Tibial nerve (tissue), 4 donors: ENCODE data around the gene ILF3.

Experiments used
- CTCF ChIP-seq, 5 experiments: fragments of 200-600 bp in 3 of 5; fragments of 450-650 bp in 2 of 5; sonication (generic) in 3 of 5; IDR thresholded peaks; one replicate each; pipeline ENCODE4 v1.5.1; 2016 to 2019; ENCODE audit warnings: antibody characterized with exemption in 5 of 5, mild to moderate bottlenecking in 3 of 5, moderate library complexity in 2 of 5
- EP300 ChIP-seq, 2 donors: sonication (generic); formaldehyde crosslinking; IDR thresholded peaks; one replicate each; pipeline ENCODE4 v1.6.1; 2017; ENCODE audit warnings: antibody characterized with exemption in 2 of 2, mild to moderate bottlenecking in 1 of 2
- POLR2A ChIP-seq, 2 donors: fragments of 450-650 bp; IDR thresholded peaks; one replicate each; pipeline ENCODE4 v1.6.1; 2017; ENCODE audit warnings: antibody characterized with exemption in 2 of 2, mild to moderate bottlenecking in 2 of 2, moderate library complexity in 2 of 2

GRCh38 chr19:10653482-10653731 is 739 bp upstream of the ILF3 start:
- TF ChIP-seq CTCF (IDR thresholded peaks at IDR 0.05), result no peak
- no peak for TF ChIP-seq POLR2A (IDR thresholded peaks at IDR 0.05)
- TF ChIP-seq EP300 (IDR thresholded peaks at IDR 0.05), result no peak
